K562 treated with DMSO at 1 percent for 48 hours (cell line): ENCODE results near the gene CLK2. TPM values are rescaled to one million over a fixed set of nuclear protein-coding genes. Genes with fewer than 3 reads are reported as not detected.

ENCODE experiments used
- total RNA-seq: library from RNA; unstranded; fragments of 300-600 nt; gene quantifications from 2 replicates; pipeline ENCODE4 v1.2.3, GENCODE V29; 2022; ENCODE audit warnings: low replicate concordance; ENCODE audit errors: extremely low read depth

The CLK2 gene
- total RNA-seq, result not detected in 2 replicates

GRCh38 chr1:155273343-155274245, at the start of gene CLK2:
Gene CLK2 (minus strand): TSS chr1:155273504. CDS start chr1:155270977, 2,527 bp downstream.

DNA sequence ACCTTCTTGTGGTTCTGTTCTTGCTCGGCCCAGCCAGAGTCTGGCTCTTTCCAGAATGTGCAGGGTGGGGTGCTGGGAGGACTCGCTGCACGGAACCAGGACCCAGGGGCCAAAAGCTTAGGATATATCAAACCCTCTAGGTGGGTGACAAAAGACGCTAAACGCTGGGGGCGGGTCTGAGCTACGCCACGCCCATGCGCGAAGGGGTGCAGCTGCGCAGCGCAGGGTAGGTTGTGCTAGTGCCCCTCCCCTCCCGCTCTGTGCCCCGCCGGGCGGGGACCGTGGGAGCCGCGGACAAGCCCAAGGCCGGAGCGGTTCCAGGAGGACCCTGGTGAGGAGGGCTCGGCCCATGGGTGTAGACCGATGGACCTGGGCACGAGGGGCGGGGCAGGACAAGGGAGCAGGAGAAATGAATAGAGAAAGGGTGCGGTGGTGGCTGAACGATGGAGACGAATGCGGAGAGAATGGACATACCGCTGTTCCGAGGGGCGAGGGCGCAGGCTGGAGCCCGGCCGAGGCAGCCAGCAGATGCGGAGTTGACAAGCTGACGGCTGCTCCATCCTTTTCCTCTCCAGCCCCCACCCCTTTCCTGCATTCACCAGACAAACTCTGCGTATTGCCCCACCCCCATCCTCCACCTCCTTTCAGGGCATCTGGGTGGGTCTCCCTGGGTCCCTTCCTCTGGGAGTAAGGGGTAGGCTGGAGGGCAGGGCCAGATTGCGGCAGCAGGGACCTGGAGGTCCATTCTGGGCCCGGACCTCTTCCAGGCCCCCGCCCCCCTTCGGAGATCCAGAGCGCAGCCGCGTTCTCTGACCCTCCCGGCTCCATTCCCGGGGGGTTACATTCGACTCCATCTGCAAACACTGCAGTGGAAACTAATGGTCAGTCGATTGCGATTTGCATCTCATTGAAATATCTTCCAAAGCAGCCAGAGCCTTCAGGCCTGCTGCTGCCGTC, 47.6 kb upstream of the CLK2 start, which contains the start of gene RUSC1:
TSS of gene RUSC1 (plus strand) at position 234 of the 957 bp plus-strand sequence. CDS start 880 bp downstream, outside the sequence.

GRCh38 chr1:155308493-155309422, 35.5 kb upstream of the CLK2 start, which contains the start of gene FDPS:
Gene FDPS (plus strand): TSS chr1:155308866. CDS start chr1:155309790, 924 bp downstream.

DNA sequence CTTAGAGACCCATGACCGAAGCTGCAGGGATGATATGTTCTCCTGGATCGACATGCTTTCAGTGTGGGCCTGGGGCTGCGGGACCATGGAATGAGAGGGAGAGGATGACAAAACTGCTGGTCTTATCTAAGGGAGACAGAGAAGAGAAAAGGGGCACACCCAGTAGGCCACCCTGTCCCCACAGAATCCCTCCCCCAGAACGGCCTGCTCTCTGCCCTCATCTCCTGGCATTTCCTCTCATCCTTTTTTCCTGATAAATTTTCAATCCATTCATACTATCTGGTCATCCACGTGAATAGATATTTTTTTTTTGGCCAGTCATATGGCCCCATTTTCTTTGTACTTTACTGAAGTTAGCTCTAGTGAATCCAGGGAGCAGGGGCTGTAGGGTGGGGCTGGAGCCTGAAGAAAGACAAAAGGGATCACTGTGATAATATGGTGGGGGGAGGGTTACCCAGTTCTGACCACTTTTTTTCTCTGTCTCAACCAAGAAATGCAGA, 28.1 kb upstream of the CLK2 start, which contains the start of gene PKLR:
TSS of gene PKLR (minus strand) at position 97 of the 500 bp plus-strand sequence. CDS start at position 54, 43 bp downstream.

DNA sequence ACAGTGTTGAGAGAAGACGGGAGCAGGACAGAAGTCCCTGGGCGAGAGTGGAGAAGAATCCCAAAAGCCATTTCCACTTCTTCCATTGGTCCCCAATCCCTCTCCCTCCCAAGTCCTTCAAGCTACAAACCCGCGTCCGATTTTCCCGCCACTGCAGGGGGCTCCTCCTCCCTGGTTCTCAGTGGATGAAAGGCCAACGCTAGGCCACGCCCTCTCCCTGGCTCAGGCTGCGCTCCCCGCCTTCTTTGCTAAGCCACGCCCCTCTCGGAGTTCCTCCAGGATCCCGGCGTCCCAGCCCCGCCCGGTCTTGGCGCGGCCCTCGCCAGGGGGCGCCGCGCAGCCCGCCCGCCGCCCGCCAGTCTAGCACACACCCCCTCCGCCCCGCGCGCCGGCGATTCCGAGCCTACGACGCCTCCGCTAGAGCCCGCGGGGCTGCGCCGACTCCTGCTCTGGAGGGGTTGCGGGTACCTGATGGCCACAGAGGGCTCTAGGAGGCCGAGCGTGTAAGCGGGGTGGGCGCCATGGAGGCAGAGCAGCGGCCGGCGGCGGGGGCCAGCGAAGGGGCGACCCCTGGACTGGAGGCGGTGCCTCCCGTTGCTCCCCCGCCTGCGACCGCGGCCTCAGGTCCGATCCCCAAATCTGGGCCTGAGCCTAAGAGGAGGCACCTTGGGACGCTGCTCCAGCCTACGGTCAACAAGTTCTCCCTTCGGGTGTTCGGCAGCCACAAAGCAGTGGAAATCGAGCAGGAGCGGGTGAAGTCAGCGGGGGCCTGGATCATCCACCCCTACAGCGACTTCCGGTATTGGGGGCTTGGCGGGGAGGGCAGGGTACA, 4.0 kb upstream of the CLK2 start, which contains the start of gene HCN3:
TSS of gene HCN3 (plus strand) at position 394 of the 832 bp plus-strand sequence. CDS start at position 522, 128 bp downstream.

DNA sequence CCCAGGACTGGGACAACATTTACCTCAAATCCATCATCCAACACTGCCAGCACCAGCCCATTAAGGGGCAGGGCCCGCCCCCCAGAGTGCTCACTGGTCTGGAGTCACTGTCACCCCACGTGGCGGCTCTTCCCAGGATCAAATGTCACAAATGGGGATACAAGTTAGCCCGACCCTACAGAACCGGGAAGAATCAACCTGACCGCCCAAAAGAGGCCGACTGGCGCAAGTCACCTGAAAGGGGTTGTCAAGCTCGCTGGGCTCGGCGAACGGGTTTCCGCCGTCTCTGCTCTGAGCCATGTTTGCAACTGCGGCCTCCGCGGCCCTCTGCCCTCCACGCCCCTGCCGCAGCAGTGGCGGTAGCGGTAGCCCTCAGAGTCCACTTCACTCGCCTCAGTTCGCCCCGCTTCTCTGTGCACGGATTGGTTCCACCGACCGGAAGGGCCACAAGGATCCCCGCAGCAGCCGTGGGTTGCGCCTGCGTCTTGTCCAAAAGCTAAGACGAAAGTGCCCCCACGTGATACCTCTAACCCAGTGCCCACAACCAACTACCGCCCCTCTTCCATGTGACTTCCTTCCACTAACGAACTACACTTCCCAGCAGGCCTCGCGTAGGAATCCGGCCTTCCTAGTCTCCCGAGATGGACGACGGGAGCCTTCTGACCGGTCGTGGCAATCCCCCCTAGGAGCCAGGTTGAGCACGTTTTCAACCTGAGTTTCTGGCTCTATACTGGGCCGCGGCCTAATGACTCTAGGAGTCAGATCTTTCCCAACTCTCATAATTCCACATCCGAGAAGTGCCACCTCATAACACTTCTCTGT, 11.2 kb downstream of the CLK2 start, which contains the start of gene SCAMP3:
TSS of gene SCAMP3 (minus strand) at position 509 of the 822 bp plus-strand sequence. CDS start at position 300, 209 bp downstream.

DNA sequence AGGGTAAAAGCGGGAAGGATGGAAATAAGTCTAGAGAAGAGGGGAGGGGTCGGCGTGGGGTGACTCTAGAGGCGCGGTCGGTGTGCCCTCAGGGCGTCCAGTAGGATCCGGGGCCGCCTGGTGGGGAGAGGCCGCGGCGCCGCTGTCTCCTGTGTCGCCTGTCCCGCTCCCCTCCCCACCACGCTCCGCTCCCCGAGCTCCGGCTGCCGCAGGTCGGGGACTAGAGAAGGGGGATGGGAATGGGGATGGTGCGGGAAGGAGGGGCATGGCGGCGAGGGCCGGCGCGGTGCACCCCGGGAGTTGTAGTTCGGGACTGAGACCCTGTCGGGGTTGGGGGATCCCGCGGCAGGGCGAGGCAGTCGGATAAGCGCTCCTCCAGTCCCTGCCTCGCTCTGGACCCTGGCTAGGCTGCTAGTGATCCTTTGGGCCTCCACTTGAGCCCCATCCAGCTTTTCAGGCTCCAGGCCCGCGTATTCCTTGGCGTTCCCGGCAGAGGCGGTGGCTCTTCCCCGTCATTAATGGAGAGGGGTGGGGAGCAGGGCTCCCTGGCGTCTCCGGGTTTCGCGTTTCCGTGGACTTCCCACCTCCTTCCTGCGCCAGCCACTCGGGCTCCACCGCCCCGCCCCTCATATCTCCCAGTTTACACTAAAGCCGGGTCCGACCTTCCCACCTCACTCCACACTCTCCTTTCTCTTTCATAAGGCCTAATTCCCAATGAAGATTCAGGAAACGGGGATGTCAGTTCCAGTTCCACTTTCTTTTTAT, 17.9 kb downstream of the CLK2 start, which contains the start of gene ENTREP3:
TSS of gene ENTREP3 (minus strand) at position 241 of the 765 bp plus-strand sequence. CDS start 606 bp downstream, outside the sequence.

Other genes with a start within 250 kb of the CLK2 start
- not detected in 2 replicates for gene DCST2, start 239.7 kb downstream of the CLK2 start, total RNA-seq
- gene DCST1, start 239.7 kb downstream of the CLK2 start, total RNA-seq, result not detected in 2 replicates
- gene ADAM15, start 222.2 kb downstream of the CLK2 start, total RNA-seq, result not detected in 2 replicates
- gene EFNA4, start 209.8 kb downstream of the CLK2 start, total RNA-seq, result not detected in 2 replicates
- gene EFNA3, start 194.7 kb downstream of the CLK2 start, total RNA-seq, result not detected in 2 replicates
- not detected in 2 replicates for gene EFNA1, start 145.6 kb downstream of the CLK2 start, total RNA-seq
- gene SLC50A1, start 137.7 kb downstream of the CLK2 start, total RNA-seq, result not detected in 2 replicates
- not detected in 2 replicates for gene DPM3, start 133.0 kb downstream of the CLK2 start, total RNA-seq
- not detected in 2 replicates for gene KRTCAP2, start 100.2 kb downstream of the CLK2 start, total RNA-seq
- gene TRIM46, start 99.7 kb downstream of the CLK2 start, total RNA-seq, result not detected in 2 replicates
- not detected in 2 replicates for gene THBS3, start 65.6 kb downstream of the CLK2 start, total RNA-seq
- not detected in 2 replicates for gene MTX1, start 64.8 kb downstream of the CLK2 start, total RNA-seq
- not detected in 2 replicates for gene ENTREP3, start 18.0 kb downstream of the CLK2 start, total RNA-seq
- gene SCAMP3, start 11.1 kb downstream of the CLK2 start, total RNA-seq, result not detected in 2 replicates
- gene HCN3, start 4.0 kb upstream of the CLK2 start, total RNA-seq, result not detected in 2 replicates
- gene PKLR, start 27.9 kb upstream of the CLK2 start, total RNA-seq, result not detected in 2 replicates
- not detected in 2 replicates for gene FDPS, start 35.4 kb upstream of the CLK2 start, total RNA-seq
- not detected in 2 replicates for gene RUSC1, start 47.4 kb upstream of the CLK2 start, total RNA-seq